ENCODE results near the gene MTCL1. TPM values are rescaled to one million over a fixed set of nuclear protein-coding genes. Genes with fewer than 3 reads are reported as not detected.

Gene MTCL1
- total and polyA plus RNA-seq, 9 of the 15 experiments (the other 6 are each of a cell fraction or from before 2014, with no cell fraction given) = 0.21 to 7.4 (median 3.7) TPM

DNA sequence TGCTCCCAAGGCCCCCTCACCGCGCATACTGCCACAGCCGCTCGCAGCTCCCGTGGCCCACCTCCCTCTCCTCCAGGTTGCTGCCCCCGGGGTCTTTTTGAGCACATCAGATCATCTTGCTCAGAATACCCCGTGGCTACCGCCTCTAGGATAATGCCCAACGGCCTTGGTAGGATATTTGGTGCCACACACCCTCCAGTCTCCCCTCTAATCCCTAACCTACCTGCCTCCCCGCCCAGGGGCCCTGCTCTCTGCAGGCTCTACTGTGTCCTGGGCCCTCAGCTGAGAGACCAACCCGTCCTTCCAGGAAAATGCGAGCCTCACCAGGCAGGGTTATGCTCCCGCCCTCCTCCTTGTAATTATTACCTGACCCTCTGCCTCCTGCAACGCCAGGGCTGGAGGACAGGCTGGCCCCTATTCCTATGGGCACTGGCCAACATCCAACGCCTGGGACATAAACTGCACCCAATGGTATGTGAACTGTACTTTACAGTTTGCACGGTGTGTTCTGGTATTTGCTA lies 1.5 kb upstream of the MTCL1 start:
- Histone ChIP-seq H3K9me3 (replicated peaks; ENCODE audit: control insufficient read depth, insufficient read depth, low read depth, low read length) (no peaks in the 10 kb centered on the region), H2AFZ (ENCODE audit: low read depth, low read length) (peak overlapping the region; percentile 22; the same call in 1 of the 2 replicates), H3K4me1 (replicated peaks in 1 of 2; ENCODE audit: control insufficient read depth in 2 of 2, insufficient read depth in 2 of 2, low read length in 2 of 2) (peaks cover 8 to 44% of the 10 kb centered on the region in 2 experiments), H3K27me3 (ENCODE audit: control insufficient read depth in 2 of 2, insufficient read depth in 2 of 2, low read length in 2 of 2) (peaks cover 0 to 14% of the 10 kb centered on the region in 2 experiments; a peak in 3 of 5 replicates), H4K20me1 (replicated peaks; ENCODE audit: control insufficient read depth, insufficient read depth, low read length) (no peaks in the 10 kb centered on the region; the same call in 1 of the 2 replicates), H3K79me2 (ENCODE audit: control insufficient read depth, insufficient read depth, low read length) (0 out of 3 replicates have a peak, but pooled peaks cover 3% of the 10 kb centered on the region), H3K36me3 (ENCODE audit: control insufficient read depth, insufficient read depth, low read length) (no peaks in the 10 kb centered on the region), H3K4me3 (no peak overlapping the region), H3K4me2 (ENCODE audit: insufficient read depth, low read length) (no peak overlapping the region), H3K27ac (ENCODE audit: extremely low read depth, low read depth, low read length) (no peak overlapping the region), H3K9me1 (ENCODE audit: control insufficient read depth, insufficient read depth, low read length) (no peaks in the 10 kb centered on the region), H3K9ac (ENCODE audit: insufficient read depth in 1 of 2, low read depth in 2 of 2, low read length in 2 of 2) (peak overlapping the region in 1 of 2 experiments; percentile 91; a peak in 2 of 4 replicates)
- DNase-seq (ENCODE audit: extremely low read depth in 1 of 4, low spot score in 3 of 4) = no peak
- intact Hi-C loops (cut with micrococcal nuclease) (no loop called here), in situ Hi-C loops (cut with MboI) (no loop called here)
- TF ChIP-seq STAT5B (CRISPR knock-in tag; IDR thresholded peaks at IDR 0.05) = no peak
- no peak for TF ChIP-seq CTBP1 (IDR thresholded peaks at IDR 0.05; ENCODE audit: borderline replicate concordance)
- no peak for TF ChIP-seq ZNF224 (CRISPR knock-in tag; IDR thresholded peaks at IDR 0.05)
- no peak for TF ChIP-seq ILF3 (IDR thresholded peaks at IDR 0.05; ENCODE audit: borderline replicate concordance)
- no peak for TF ChIP-seq NFE2L1 (tag; IDR thresholded peaks at IDR 0.05; ENCODE audit: borderline replicate concordance, low read depth)
- TF ChIP-seq ZNF124 (CRISPR knock-in tag; IDR thresholded peaks at IDR 0.05) = no peak
- no TSS peak for BruUV-seq (replicated peaks)
- WGBS (ENCODE audit: insufficient coverage, low coverage, missing lambda C conversion rate) = 70% methylated on average over 15 of the region's 16 CpGs
- ChIA-PET CTCF (ENCODE audit: low intra/inter-chr PET ratio) (no interaction called here), POLR2A (interaction anchor here (0.6 to 1.4 kb wide), 6 partner anchors 14 to 310 kb away, joined by 3 to 5 read pairs (median 3); no protein-coding TSS in a partner anchor)
- ATAC-seq = no peak
- FAIRE-seq = no peak

Data from K562 (cell line).